HG03025 (cell line): Measurements from ENCODE around the gene MIB2.

Experiments used
- ATAC-seq: cut with Tn5 transposase; IDR thresholded peaks from one replicate; pipeline ENCODE4 v1.9.1; 2021; ENCODE audit warnings: mild to moderate bottlenecking, moderate library complexity; ENCODE audit not compliant: unreplicated experiment, low FRiP score

The MIB2 gene

DNA sequence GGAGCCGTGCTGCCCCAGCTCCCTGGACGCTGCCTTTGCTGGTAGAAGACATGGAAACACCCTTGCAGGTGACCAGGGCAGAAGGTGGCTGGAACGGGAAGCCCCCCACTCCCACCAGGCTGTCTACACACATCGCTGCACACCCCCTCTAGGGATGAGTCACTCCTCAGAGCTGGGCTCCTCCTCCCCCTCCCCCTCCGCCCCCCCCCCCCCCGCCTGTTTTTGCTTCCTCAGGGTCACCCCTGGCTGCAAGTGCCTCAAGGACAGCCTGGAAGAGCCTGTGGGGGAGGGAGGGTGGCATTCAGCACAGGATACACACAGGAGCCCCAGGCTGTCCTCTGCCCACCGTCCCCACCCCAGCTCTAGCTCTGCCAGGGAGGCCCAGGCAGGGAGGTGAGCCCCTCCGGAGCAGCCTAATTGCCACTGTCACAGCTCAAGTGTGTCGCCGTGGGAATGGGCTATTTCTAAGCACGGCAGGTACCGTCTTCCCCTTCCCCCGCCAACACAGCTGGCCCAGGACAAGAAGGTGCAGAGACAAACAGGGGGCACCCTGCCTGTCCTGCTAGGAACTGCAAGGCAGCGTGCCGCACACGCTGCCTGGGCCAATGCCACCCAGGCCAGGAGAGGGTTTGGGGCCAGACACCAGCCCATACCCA is 17.9 kb upstream of the MIB2 start:
- ATAC-seq: no peak

DNA sequence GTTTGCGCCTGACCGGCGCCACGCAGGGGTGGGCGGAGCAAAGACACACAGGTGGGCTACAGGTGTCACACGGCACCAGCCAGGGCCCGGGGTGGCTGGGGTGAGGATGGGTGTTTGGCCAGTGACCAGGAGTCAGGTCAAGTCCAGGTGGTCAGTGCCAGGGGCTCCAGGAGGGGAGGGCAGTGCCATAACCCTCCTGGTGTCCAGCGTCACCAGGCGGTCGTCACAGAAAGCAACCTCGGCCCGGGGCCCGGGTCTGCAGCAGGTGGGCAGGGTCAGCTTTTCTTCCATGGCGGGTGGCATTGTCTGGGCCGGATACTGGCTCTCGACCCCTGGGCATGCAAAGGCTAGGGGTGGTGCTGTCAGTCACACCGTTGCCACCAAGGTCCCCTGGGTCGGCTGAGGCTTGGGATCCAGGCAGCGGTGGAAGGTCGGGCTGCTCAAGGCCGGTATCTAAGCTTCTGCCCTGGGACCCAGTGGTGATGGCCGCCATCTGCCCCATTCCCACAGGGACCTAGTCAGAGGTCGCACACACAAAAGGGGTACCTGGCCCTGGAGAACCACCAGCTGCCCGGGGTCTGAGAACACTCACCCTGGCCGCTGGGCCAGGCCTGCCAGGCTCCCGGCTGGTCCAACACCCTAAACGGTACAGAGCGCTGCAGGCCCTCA is 17.1 kb upstream of the MIB2 start:
- ATAC-seq: no peak

DNA sequence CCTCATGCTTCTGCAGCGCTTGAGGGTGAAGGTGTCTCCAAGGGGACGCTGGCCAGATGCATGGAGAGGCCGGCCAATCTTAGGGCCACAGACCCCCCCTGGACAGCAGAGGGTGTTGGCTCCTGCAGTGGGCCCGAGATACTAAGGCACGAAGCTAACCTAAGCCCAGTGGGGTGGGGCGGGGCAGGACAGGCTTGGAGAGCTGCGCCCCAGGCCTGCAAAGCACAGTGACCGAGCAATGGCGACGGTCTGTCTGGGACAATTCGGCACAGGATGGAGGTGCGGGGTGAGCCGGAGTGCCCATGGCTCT is 16.6 kb upstream of the MIB2 start:
- no peak for ATAC-seq

DNA sequence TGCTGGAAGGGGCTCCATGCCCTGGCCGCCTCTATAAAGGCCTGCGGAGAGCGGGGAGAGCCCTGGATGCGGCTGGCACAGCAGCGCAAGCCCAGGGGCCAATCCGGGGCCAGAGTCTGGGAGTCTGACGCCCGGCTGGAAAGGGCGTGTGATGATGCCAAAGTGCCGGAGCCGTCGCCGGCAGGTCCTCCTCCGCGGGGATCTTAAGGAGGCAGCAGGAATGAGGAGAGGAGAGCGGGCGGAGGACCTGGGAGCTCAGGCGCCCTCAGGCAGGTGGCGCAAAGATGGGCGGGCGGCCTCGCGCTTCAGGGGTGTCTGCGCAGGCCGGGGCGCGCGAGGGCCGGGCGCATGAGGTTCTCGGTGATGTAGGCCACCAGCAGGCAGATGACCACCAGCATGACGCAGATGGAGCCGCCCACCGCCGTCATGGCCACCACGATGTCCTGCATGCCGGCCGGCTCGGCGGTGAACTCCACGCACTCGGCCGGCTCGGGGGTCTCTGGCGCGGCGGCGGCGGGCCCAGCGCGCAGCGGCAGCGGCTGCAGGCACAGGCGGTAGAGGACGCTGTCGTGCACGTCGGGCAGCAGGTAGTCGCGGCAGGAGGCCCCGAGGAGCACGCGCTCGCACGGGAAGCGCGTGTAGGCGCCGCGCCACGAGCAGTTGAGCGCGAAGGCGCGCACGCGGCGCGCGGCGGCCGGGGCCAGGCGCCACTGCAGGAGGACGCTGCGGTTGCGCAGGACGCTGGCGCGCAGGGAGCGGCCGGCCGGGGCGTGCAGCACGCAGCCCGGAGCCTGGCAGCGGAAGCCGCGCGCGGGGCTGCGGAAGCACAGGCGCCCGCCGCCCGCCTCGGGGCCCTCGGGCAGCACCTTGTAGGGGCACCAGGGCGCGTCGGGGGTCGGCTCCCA is 16.0 kb upstream of the MIB2 start:
- ATAC-seq: no peak

DNA sequence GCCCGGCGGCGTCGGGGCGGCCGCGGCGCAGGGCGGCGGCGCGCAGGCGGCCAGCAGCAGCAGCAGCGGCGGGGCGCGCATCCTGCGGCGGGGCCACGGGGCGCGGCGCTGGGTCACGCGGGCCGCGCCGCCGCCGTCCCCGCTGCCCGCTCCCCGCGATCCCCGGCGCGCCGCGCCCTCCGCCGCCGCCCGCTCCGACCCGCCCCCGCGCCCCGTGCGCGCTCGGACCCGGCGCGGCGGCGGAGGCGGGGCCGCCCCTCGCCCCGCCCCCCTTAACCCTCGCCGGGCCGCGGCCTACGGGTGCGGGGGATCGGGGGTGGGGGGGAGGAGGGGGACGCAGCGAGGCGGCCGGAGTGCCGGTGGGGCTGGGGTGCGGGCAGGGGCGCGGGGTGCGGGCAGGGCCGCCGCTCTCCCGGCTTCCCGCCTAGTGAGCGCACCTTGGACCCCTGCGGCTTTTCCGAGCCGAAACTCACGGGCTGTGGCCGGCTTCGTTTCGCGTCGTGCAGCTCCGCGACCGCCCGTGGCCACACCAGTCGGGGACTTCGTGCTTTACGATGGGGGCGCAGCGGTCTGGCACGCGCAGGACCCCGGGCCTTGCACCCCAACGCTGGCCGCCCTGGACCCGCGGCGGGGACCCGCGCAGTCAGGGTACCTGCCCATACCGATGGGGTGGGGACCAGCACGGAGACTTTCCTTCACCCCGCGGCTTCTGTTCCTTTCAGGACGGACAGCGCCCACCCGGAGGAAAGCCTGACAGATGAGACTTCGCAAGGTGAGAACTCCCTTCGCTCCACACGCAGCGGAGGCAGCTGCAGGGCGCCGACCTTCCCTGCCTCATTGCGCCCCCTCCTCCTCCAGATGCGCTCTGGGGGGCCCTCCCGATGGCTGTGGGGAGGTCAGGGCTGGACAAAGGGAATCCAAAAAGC is 15.1 kb upstream of the MIB2 start, which contains the start of gene FNDC10:
FNDC10 (minus strand) TSS at position 201 of the 926 bp plus-strand sequence; CDS start at position 81, 120 bp downstream.
- no peak for ATAC-seq

DNA sequence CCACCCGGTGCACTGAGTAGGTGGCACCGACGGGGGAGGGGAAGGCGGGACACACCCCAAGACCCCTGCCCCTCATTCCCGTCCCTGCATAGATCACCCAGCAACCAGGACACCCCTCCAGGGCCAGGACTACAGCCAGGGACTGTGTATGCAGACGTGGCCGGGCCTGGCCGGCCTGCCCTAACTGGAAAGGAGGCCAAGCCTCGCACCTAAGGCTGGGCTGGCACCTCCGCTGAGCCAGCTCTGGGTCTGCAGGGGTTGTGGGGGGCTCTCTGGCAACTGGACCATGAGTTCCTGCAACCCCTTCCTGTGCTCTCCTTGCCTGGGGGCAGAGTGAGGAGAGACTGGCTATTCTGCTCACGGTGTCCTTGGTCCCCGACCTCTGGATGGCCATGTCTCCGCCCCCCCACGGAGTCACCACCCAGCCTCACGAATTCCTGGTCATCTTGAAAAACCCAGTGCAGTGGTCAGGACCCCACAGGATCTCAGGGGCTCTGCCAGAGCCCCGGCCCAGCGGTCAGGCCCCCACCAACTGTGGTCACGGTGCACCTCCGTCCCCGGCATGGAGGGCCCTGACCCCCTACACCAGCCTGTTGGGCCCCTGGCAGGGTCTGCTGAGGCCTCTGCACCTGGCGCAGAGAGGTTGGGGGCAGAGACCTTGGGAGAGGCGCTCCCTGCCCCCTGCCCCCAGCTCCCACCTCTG is 14.3 kb upstream of the MIB2 start:
- ATAC-seq: no peak

DNA sequence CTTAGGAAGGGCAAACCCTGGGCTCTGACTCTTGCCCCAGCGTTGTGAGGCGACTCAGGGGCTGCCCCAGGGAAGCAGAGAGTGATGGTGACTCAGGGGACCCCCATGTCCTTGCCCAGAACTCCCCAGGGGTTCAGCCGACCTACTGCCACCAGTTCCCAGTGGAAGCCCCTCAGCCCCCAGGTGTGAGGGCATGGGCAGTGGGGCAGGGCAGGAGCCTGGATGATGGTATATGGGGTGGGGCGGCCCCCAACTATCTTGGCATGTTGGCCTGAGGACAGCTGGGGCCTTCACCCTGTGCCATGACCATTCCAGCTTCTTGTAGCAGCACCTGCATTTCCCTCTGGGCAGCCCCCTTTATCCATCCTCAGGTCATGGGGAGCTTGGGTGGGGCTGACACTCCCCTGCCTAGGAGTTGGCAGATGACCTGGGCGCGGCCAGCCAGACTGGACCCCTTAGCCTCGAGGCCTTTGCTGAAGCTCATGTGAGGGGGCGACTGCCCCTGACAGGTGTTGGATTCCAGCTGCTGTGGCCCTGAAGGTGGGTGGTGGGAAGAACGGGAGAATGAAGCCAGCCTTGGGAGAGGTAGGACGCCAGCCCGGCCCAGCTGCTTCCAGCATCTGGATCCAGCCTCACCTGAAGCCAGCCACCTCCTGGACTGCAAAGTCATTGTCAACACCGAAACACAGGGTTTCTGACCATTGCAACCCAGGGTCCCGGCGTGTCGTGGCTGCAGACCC is 13.6 kb upstream of the MIB2 start:
- no peak for ATAC-seq

DNA sequence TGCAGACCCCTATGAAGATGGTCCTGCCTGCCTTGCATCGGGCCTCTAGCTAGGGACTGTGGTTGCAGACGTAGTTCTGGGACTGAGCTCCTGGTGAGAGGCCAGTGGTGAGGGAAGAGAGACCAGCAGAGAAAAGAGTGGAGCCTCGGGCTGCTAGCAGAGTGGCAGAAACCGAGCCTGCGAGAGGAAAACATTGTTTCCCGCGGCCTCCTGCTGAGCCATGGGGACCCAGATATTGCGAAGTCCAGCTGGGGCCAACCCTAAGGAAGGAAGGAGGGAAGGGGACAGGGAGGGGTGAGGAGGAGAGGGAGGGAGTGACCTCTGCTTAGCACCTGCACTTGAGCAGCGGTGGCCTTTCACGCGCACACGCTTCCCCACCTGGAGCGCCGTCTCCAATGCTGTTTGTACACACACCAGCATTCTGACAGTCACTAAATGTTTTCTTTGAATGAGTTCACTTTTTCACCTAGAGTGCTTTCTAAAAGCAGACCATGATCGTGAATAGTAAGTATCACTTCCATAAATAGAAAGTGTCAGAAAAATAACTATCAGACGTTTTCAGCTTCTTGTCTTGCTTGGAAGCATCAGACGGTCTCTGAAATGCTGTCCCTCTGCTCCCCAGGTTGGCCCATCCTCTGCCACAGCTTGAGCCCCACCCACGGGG is 12.9 kb upstream of the MIB2 start:
- no peak for ATAC-seq

DNA sequence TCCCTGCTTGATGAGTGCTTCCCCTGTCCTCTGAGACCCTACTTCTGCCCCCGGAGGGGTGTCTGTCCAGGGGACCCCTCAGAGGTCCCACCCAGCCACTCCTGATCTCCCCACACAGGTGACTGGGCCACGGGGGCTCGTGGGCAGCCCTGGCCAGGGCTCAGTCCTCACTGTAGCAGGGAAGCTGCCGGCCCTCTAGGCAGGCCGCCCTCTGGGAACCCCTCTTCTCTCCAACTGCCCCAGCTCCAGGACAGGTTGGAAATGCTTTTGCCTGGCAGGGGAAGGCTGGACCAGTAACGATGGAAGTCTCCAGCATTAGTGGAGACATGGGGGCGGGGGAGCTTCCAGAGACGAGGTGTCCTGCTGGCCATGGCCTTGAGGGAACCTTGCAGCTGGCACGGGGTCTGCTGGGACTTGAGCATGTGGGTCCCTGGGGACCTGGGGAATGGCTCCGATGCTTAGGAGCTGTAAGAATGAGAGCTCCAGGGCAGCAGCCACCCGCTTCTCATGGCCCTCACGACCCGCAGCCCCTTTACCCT is 12.3 kb upstream of the MIB2 start:
- ATAC-seq: no peak

DNA sequence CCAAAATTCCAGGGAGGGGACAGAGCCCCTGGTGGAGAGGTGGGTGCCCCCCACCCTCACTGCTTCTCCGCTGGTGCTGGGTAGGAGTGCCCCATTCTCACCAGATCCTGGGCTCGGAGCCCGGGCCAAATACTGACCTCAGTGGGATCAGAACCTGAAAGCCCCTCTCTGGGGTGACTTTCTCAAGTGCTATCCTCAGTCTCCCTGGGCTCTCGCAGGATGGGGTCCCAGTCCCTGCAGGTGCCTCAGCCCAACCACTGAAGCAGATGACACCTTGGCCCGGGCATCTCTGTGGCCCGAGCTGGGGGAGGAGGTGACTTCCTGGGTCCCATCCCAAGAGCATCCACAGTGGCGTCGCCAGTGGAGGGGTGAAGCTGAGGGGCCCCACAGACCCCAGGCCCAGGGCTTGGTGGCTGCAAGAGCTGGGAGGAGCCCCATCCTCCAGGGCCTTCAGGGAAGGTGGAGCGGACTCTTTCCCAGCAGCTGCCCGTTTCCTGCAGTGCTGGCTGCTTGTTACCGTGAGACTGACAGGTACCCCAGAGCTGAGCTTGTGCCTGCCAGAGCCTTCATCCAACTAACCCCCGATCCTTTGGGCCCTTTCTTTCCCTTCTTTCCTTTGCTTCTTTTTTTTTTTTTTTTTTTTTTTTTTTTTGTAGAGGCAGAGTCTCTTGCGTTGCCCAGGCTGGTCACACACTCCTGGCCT is 11.5 kb upstream of the MIB2 start:
- ATAC-seq: no peak

DNA sequence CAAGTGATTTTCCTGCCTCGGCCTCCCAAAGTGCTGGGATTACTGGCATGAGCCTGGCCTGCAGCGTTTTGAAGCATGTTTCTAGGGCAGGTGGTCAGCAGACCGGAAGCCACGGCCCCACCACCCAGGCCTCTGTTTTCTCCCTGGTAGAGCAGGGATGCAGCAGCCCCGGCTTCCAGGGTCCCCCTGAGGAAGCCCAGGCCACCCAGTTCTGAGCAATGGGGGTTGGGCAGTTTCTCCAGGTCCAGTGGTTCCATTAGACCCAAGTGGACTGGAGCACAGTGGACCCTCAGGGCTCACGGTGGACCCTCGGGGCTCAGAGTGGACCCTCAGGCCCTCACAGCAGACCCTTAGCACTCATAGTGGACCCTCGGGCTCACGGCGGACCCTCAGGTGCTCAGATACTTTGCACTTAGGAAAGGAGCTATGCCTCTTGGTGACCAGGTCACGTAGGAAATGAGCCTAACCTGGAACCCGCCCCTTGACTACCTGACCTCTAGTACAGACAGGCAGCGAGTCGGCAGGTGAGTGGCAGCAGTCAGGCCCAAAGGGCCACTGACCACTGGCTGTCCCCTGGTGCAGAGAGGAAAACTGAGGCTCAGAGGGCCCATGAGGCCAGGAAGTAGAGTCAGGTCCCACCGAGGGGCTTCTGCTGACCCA is 10.8 kb upstream of the MIB2 start:
- ATAC-seq: no peak

DNA sequence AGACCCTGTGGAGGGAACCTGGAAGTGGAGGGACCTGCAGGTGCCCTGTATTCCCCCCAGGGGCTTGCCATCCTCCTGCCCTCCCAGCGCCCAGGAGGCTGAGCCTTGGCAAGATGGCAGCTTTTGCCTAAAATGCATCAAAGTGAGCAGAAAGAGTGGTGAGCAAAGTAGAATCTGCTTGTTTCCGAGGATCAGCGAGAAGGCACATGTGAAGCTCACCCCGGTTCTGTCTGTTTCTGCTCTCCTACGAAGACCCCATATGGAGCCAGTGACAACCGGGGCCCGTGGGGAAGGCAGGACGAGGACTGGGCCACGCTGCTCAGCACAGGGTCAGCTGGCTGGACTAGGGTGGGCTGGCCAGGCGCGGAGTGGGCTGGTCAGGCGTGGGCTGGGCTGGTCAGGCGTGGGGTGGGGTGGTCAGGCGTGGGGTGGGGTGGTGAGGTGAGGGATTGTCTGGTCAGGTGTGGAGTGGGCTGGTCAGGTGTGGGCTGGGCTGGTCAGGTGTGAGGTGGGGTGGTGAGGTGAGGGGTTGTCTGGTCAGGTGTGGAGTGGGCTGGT is 10.2 kb upstream of the MIB2 start:
- ATAC-seq: no peak

DNA sequence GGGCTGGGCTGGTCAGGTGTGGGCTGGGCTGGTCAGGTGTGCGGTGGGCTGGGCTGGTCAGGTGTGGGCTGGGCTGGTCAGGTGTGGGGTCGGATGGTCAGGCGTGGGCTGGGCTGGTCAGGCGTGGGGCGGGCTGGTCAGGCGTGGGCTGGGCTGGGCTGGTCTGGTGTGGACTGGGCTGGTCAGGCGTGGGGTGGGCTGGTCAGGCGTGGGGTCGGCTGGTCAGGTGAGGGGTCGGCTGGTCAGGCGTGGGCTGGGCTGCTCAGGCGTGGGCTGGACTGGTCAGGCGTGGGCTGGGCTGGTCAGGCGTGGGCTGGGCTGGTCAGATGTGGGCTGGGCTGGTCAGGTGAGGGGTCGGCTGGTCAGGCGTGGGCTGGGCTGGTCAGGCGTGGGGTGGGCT is 9.6 kb upstream of the MIB2 start:
- no peak for ATAC-seq

DNA sequence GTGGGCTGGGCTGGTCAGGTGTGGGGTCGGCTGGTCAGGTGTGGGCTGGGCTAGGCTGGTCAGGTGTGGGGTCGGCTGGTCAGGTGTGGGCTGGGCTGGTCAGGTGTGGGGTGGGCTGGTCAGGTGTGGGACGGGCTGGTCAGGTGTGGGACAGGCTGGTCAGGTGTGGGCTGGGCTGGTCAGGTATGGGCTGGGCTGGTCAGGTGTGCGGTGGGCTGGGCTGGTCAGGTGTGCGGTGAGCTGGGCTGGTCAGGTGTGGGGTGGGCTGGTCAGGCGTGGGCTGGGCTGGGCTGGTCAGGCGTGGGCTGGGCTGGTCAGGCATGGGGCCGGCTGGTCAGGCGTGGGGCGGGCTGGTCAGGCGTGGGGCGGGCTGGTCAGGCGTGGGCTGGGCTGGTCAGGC is 9.1 kb upstream of the MIB2 start:
- no peak for ATAC-seq

DNA sequence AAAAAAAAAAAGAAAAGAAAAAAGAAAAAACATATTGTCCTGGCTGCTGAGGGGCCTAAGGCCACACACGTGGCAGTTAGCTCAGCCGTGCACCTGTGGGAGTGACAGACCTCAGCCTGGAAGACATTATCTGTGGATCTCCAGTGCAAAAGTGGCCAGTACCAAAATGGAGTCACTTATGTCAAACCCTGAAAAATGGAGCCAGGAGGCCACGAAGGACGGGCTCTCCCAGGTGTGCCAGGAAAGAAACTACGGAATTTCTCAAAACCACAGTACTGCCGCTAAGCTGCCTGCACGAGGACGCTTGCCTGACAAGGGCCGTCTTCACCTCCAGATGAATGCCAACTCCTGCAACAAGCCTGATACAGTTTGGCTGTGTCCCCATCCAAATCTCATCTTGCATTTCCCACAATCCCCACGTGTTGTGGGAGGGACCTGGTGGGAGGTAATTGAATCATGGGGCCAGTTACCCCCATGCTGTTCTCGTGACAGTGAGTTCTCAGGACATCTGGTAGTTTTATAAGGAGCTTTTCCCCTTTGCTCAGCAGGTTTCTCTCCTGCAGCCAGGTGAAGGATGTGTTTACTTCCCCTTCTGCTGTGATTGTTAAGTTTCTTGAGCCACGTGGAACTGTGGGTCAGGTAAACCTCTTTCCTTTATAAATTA is 5.3 kb upstream of the MIB2 start:
- ATAC-seq: no peak

DNA sequence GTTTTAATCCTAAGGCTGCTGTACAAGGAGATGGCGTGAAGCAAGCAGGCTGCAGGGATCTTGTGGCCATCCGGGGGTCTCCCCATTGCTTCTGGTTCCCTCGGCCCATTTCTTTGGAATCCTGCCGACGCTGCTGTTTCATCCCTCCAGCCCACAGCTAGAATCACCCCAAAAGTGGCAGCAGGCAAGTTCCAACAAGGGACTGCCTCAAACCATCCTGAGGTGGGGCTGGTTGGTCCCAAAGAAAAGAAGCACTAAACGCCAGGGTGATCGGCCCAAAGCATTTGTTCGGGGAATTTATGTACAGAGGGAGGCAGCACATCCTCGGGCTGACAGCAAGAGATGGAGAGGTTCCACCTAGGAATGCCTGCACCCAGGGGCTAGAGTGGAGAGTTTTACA is 4.5 kb upstream of the MIB2 start:
- no peak for ATAC-seq

DNA sequence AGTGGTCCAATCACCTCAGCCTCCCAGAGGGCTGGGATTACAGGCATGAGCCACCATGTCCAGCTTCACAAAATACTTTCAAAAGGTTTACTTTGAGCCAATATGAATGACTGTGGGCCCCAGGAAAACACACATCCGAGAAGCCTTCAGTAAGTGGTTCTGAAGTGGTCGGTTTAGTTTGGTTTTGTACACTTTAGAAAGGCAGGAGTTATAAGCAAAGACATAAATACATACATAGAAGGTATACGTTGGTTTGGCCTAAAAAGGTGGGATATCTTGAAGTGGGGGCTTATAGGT is 3.2 kb upstream of the MIB2 start:
- ATAC-seq: no peak
